HG02970 (cell line): ENCODE measurements around the gene EFCAB8.

ENCODE experiments used
- ATAC-seq: cut with Tn5 transposase; IDR thresholded peaks from one replicate; pipeline ENCODE4 v1.9.1; 2021; ENCODE audit warnings: mild to moderate bottlenecking, moderate library complexity, moderate number of reproducible peaks; ENCODE audit not compliant: unreplicated experiment, low FRiP score

Gene EFCAB8, protein sequence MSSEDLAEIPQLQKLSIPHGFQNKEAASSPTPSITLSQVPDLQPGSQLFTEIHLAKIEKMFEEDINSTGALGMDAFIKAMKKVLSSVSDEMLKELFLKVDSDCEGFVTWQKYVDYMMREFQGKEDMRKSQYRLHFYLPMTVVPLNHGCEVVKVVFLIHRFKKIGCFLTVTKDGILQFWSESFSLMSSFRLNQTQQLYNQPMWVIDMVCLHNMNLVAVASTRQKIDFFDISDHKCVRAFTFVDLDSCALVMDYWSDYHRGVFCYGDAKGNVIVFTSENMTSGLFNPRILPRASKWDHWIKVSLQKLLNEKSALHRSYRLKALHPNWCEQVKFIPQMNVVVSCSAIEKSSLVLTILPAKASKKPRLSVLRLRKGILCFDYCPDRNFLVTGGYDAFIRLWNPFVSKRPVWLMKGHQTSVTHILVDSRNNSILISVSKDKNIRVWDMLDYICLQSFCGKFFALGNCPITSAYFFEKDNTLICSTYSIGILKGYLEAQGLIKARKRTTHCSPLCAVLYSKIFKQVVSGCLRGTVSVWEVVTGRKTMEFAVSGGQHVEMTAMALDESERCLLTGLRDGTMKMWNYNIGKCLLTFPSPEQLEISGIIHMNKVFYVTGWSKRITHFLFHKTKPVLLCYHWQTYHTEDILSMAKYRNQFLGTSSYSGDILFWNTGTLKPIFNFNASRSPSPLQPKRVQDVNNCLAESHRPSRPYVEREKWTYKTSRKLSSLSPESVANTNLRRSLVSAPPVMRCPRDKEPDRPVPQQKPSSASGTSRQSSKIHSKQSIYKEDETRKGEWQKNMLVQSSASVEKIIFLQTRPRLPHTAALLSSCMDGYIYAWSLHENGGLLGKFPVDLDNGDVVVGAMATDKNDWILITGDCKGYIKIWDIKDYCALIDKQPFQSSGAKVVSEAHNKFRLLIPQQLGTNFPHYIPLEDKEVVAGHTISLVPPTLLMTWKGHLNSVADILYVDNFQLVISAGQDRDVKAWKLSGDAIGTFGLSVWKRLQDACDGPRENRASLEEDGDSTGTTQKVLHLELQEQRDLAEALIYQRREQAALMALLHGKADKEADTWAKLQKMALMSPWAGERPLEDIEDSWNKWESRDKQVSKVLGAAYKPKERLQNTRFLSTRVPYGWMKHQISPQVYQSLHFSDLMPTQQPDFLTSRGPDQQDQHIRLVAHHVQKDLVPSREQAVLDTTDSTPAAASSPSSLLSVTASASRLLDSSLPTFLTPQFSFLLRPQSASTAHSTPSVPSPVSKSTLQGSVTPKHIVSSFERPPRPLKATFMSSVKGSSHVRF

DNA sequence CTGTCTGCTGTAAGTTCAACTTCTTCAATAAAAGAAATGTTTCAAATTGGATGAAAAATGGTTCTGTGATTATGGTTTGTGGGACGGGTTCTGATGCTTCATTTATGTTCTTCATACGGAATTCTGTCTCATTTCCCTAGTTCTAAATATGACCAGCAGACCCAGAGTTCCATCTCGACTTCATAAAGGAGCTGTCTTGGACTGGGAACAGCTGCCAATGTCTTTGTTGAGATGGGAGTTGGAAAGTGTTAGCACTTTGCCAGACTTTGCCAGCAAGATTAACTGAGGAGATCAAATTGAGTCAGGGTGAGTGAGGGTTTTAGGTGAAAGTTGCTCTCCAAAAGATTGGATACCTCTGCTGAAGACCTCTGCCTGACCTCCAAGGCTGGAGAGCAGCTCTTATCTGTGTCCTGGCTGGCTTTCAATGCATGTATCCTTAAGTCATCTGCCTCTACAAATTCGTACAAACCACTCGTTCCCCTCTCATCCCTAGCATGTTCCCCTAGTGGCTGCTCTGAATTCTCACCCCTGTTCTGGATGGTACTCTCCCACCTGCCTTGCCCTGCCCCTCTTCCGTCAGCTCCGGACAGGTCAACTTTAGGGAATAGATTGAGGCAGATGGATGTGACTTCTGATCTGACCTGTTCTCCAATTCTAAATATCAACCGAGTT, at the start of gene EFCAB8:
Gene EFCAB8, plus strand, starts transcription at position 223 of the 672 bp plus-strand sequence. CDS start 4,870 bp downstream, outside the sequence.
- ATAC-seq = no peak

DNA sequence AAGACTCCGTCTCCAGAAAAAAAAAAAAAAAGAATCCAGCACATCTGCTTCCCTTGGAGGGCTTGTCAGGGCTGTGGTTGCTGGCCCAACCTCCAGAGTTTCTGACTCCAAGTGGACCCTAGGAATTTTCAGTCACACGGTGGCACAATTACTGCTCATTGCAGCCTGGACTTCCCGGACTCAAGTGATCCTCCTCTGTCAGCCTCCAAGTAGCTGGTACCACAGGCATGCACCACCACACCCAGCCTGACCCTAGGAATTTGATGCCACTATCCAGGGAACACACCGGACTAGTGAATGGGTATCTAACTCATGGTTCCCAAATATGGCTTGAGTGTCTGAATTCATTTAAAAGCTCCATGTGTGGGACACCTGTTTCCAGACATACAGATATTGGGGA, 48.8 kb upstream of the EFCAB8 start:
- ATAC-seq = no peak

DNA sequence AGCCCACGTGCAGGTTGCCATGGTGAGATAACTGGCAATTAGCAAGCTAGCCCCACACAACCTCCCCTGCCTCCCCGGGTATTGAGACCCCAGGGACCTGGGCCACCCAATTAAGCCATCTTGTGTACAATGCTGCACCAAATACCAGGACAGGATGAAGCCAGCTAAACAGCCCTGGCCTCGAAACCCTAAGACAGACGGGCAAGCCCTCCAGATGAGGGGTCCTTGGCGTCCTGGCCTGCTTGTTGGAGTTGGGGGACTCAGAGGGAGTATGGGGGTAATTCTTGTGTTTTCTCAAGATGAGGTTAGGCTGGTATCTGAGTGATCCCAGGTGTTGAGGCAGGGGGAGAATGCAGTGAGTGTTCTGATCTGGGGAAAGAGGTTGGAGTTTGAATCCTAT, 47.8 kb upstream of the EFCAB8 start:
- ATAC-seq = no peak

DNA sequence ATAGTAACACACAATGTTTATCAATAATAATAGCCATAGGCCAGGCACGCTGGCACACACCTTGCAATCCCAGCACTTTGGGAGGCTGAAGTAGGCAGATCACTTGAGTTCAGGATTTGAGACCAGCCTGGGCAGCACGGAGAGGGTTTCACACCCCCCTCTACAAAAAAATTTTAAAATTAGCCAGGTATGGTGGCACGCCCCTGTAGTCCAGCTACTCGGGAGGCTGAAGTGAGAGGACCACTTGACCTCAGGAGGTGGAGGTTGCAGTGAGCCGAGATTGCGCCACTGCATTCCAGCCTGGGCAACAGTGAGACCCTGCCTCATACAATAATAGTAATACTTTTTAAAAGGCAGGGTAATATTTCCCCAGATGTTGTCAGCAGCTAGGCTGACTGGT, 46.8 kb upstream of the EFCAB8 start:
- no peak for ATAC-seq

DNA sequence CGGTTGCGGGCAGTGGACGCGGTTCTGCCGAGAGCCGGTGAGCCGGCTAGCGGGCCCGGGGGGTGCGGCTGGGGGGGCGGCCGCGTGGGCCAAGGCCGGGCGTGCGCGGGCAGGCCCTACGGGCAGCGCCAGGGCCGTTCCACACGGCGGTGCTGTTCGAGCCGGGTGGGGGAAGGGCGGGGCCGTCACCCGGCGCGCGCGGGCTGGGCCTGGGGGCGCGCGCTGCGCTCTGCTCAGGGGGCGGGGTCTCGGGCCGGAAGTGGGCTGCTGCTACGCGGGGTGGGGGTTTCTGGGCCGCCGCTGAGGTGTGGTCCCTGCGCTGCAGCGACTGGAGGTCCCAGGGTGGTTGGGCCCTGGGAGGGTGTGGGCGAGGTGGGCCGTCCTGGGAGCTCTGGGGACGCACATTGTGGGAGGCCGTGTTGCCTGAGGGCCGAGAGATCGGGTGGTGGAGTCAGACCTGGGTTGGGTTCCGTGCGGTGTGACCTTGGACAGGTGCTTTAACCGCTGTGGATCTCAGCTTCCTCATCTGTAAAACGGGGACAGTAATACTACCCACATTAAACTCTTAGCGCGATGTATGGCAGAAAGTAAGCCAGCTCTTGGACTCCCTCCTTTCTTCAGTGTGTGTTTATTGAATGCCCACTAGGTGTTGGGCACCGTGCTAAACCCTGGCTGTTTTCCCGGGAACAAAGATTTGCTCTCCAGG, 38.6 kb upstream of the EFCAB8 start:
- peak; percentile 61 for ATAC-seq

DNA sequence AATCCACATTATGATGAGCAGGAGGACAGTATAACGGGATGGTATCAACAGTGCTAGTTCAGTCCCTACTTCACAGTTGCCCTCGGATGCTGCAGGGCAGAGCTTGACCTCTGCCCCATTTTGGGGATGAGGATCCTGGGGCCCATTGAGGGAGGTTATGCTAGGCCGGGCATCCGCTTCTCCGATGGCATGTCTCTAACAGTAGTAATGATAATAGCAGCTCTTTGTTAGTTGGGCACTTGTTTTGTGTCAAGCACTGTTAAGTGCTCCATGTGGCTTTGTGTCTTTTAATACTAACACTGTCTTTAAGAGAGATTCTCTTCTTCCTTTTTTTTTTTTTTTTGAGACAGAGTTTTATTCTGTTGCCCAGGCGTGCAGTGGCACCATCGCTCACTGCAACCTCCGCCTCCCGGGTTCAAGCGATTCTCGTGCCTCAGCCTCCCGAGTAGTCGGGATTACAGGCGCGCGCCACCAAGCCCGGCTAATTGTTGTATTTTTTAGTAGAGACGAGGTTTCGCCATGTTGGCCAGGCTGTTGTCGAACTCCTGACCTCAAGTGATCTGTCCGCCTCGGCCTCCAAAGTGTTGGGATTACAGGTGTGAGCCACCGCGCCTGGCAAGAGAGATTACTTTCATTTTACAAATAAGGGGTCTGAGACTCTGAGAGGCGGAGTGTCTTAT, 37.9 kb upstream of the EFCAB8 start:
- ATAC-seq = no peak

DNA sequence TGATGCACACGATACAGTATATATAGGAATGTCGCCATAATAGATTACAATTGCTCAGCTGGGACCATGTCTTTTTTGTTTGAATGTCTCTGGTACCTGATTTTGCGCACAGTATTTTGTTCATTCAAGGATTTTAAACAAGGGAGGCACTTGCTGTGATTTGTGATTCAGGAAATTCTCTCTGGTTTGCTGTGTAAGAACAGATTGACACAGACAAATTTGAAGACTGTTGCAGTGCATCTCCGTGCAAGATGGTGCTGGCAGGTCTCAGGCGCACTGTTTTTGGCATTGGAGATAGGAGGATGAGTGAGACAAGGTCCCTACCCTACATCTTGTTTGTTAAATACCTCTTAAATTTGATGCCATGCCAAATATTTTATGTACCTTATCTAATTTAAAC, 36.5 kb upstream of the EFCAB8 start:
- no peak for ATAC-seq

DNA sequence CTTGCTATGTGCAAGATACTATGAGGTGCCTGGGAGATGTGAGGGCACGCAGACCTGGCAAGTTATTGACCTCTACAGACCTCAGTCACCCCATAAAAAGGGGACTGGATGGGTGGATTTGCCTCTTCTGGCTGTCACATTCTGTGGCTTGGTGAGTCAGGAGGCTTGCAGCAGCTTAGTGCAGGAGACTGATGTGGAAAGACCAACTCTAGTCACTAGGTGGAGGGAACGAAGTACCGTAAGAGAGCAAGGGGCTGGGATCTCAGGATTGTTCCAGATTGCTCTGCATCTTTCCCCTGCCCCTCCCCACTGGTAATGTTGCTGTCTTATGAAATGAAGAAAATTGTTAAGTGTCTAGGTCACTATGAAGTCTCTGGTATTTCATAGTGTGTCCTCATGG, 35.6 kb upstream of the EFCAB8 start:
- no peak for ATAC-seq

DNA sequence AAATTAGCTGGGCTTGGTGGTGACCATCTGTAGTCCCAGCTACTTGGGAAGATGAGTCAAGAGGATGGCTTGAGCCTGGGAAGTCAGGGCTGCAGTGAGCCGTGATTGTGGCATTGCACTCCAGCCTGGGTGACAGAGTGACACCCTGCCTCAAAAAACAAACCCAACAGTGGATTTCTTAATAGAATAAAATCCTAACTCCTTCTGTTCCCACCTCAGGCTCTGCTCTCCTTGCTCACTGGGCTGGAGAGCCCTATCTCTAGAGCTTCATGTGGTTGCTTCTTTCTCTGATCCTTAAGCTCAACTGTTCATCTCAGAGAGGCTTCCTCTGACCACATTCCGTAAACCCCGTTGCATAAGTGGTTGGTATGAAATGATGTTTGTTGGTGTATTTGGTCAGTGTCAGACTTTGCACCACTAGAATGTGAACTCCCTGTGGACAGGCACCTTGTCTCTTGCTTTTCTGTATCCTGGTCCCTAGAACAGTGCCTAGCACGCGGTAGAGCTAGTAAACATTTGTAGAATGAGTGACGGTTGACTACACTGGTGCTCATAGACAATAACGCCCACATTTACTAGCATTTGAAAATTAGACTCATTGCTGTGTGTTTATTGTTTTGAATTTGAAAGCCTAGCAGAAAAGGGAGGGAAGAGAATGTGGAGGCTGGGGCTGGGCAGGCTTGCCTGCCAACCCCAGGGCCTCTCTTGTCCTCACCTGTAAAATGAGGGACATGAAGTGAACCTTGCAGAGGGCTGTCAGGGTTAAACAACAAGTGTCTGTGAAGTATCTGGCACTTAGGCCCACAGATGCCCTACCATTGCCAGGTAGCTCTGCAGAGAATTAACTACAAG, 34.8 kb upstream of the EFCAB8 start:
- no peak for ATAC-seq

DNA sequence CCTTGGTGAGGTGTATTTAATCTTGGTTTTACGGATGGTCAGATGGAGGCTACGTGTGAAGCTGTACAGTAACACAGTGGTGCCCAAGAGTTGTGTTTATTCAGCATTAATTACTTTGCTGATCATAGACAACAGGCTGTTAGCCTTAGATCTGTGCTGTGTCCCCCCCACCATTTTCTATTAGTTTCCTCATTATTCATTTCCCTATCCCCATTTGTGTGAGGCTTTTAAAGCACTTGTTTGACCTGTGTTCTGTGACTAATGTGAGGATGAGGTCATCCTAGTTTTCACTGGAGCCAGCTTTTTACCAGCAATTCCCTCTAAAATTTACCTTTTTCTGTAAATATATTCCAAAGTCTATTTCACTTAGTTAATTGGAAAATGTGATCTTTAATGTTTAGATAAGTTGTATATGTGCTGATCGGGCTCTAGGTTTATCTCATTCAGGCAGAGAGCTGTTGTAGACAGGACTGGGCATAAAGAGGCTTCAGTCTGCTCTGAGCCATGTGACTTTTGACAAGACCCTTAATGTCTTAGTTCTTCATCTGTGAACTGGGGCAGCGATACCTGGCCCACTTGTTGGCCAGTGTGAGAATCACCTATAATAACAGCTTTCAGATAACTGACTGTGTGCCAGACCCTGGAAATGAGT, 30.6 kb upstream of the EFCAB8 start:
- ATAC-seq = no peak

DNA sequence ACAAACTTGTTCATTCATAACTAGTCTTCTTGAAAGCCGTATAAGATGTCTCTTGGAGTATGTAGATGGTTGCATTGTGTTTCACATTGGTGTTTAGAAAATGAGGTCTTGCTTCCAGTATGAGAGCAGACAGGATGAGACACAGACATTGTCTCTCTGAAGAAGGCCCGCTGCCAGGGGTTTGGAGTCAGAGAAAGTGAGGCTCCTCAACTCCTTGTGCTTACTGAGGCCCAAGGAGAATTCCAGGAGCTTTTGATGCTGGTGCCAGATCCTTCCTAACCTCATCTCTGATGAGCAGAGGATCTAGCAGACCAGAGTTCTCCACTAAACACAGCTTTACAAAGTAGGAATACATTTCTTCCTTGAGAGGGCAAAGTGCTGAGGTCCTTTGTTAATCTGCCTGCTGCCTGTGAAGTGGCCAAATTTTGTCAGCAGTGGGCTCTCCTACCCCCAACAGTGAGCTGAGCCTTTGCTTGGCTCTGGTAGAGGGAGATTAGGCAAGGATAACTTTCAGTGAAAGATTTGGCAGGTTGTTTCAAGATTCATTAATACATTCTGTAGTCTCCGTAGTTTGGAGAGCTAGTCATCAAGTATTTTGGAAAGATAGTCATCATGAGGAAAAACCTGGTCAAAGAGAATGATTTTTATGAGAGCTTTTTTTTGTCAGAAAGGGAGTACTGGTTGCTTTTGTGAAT, 29.3 kb upstream of the EFCAB8 start:
- ATAC-seq = no peak

DNA sequence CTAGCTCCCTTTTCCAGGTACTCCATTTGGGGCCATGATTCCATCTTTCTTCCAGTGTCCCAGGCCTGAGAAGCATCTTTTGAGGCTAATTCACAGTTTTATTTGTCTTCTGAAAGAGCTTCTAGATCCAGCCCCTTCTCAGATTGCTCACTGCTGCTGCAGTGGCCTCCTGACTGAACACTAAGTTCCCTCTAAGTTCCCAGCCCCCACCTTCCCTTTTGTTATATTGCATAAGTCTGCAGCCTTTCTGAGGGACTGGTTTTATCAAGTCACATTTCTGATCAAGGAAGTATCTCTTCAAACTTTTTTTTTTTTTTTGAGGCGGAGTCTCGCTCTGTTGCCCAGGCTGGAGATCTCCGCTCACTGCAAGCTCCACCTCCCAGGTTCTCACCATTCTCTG, 28.3 kb upstream of the EFCAB8 start:
- no peak for ATAC-seq

DNA sequence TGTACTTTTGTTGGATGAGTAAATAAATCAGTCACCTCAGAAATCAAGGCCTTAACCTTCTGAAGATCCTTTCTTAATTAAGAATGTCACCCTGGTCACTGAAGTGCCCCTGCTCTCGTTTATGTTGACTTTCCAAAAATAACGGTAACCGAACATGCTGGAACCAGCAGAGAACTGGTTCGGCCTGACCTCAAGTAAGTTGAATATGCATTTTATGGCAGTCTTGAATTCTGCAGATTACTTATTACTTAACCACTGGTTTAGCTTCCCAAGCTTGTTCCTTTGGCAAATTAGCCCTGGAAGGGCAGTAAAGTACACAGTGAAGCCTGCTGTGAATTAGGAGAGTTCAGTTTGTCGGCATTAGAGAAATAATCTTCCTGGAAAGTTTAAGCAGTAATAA, 26.7 kb upstream of the EFCAB8 start:
- no peak for ATAC-seq

DNA sequence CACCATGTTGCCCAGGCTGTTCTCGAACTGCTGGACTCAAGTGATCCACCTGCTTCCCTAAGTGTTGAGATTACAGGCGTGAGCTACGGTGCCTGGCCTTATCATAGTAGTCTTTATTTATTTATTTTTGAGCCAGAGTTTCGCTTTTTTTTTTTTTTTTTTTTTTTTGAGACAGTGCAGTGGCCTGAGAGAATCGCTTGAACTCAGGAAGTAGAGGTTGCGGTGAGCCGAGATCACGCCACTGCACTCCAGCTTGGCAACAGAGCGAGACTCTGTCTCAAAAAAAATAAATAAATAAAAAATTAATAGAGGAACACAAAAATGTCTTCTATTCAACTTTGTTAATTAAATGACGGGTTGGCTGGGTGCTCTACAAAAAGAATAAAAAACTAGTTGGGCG, 26.1 kb upstream of the EFCAB8 start:
- no peak for ATAC-seq

DNA sequence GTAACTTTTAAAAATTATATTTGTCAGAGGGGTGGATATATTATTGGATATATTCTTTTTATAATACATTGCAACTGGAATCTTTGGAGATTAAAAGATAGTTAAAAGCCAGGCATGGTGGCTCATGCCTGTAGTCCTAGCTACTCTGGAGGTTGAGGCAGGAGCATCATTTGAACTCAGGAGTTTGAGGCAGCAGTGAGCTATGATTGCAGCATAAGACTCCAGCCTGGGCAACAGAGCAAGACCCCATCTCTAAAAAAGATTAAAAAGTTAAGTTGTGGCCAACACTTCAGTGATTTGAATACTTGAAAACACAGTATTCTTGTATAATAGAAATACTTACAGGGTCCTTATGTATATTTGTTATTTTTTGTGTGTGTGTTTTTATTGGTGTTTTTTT, 23.8 kb upstream of the EFCAB8 start:
- ATAC-seq = no peak

DNA sequence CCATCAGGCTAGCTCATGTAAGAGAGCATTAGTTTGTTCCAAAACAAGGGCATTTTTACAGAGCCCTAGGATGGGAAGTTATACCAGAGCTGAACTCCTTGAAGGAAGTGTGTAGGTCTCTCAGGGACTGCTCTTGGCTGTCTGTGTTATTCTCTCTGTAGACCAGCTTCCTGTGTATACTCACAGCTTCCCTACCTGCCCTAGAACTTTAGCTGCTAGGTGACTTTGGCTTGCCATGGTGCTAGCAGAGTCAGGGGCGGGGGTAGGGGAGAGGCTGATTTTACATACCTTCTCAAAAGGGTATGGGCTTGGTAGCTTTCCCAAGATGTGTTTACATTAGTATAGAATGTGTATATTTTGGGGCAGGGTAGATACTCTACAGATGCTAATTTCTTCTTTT, 21.6 kb upstream of the EFCAB8 start:
- ATAC-seq = no peak
